Measurements from ENCODE around the gene THSD8. TPM values are rescaled to one million over a fixed set of nuclear protein-coding genes. Genes with fewer than 3 reads are reported as not detected.
A peak's percentile ranks its signal among the peaks of the same experiment; 100 is the strongest.

Gene THSD8
- total and polyA plus RNA-seq, 2 of the 8 experiments (the other 6 are each of a cell fraction or from before 2014, with no cell fraction given): 8.2 to 42.3 TPM

- peak overlapping the region; percentile 57; the same call in 1 of the 2 replicates for H2BK20ac ChIP-seq (ENCODE audit: low read length)
- H3K23ac ChIP-seq (ENCODE audit: insufficient read length): no peak overlapping the region
- H3K27me3 ChIP-seq (replicated peaks in 1 of 4; ENCODE audit: control insufficient read depth in 3 of 4, extremely low read depth in 1 of 4, insufficient read depth in 3 of 4, low read length in 3 of 4): peaks cover 0 to 18% (median 13%) of the 10 kb centered on the region in 4 experiments; a peak in 5 of 7 replicates
- WGBS, 2 experiments (ENCODE audit: extremely low coverage in 1 of 2, insufficient coverage in 1 of 2, insufficient read length in 1 of 2, insufficient replicate concordance in 2 of 2, low coverage in 1 of 2, low lambda C conversion rate in 2 of 2, missing lambda C conversion rate in 1 of 2): 76% methylated on average over 4 of the region's 4 CpGs; no CpG with 5 or more reads in 1 of the 2 experiments
- H3K36me3 ChIP-seq (ENCODE audit: control insufficient read depth in 2 of 4, insufficient read depth in 4 of 4, low read length in 3 of 4): no peaks in the 10 kb centered on the region
- DNase-seq (ENCODE audit: low read depth in 1 of 2, low spot score in 2 of 2) (no peak), FAIRE-seq (no peak)
- no peak overlapping the region for H2BK120ac ChIP-seq (replicated peaks; ENCODE audit: low read depth, low read length)
- H4K8ac ChIP-seq (ENCODE audit: extremely low read depth, insufficient read depth, low read length): no peak overlapping the region
- H3K56ac ChIP-seq (replicated peaks; ENCODE audit: insufficient read length, low read depth, low read length): peak overlapping the region; percentile 17
- ChIA-PET POLR2A (ENCODE audit: partially characterized antibody) (interaction anchor here (0.6 to 5.5 kb wide), 14 partner anchors 8 to 718 kb away, joined by 3 to 44 read pairs (median 4); partner anchors contain the start of genes GET3, HOOK2, RNASEH2A and TNPO2), CTCF (ENCODE audit: partially characterized antibody) (interaction anchor here (0.6 to 4.5 kb wide), 7 partner anchors 8 to 88 kb away, joined by 3 to 39 read pairs (median 9); partner anchors contain the start of genes PRDX2 and THSD8)
- H3K18ac ChIP-seq (ENCODE audit: extremely low read depth, low read length): peak overlapping the region; percentile 85; the same call in 1 of the 2 replicates
- H3K27ac ChIP-seq (ENCODE audit: low read depth, low read length): no peak overlapping the region
- no peak overlapping the region for H4K5ac ChIP-seq (ENCODE audit: insufficient read length, low read depth, low read length)
- no peak overlapping the region for H2BK12ac ChIP-seq (ENCODE audit: low read depth, low read length)
- no peak overlapping the region for H3K9ac ChIP-seq (replicated peaks in 1 of 4; ENCODE audit: extremely low read depth in 1 of 4, low read depth in 3 of 4, low read length in 3 of 4)
- peak overlapping the region; percentile 32 for H3K4ac ChIP-seq (replicated peaks; ENCODE audit: insufficient read length, low read depth, low read length)
- H3K4me1 ChIP-seq (replicated peaks in 1 of 4; ENCODE audit: control insufficient read depth in 3 of 4, insufficient read depth in 4 of 4, low read length in 3 of 4): peaks cover 16 to 40% (median 25%) of the 10 kb centered on the region in 4 experiments
- peaks cover 0 to 1% of the 10 kb centered on the region in 2 experiments for H4K20me1 ChIP-seq (replicated peaks in 1 of 2; ENCODE audit: control insufficient read depth in 1 of 2, insufficient read depth in 2 of 2, low read length in 2 of 2)
- no peaks in the 10 kb centered on the region; the same call in 1 of the 2 replicates for H3K79me1 ChIP-seq (ENCODE audit: low read depth, low read length)
- peak overlapping the region; percentile 48 for H4K91ac ChIP-seq (replicated peaks; ENCODE audit: insufficient read length, low read length)
- H3K9me3 ChIP-seq (ENCODE audit: insufficient read depth in 2 of 2, low read depth in 1 of 2, low read length in 1 of 2): no peaks in the 10 kb centered on the region
- no peak overlapping the region for H2AFZ ChIP-seq (ENCODE audit: low read length)
- H2AK5ac ChIP-seq (ENCODE audit: low read depth, low read length): no peak overlapping the region
- H3K79me2 ChIP-seq (ENCODE audit: control insufficient read depth in 1 of 2, insufficient read depth in 2 of 2, low read length in 2 of 2): no peaks in the 10 kb centered on the region
- peak overlapping the region; percentile 70 to 74 for H3K4me2 ChIP-seq (ENCODE audit: insufficient read depth in 1 of 2, low read depth in 2 of 2, low read length in 2 of 2)
- H3K23me2 ChIP-seq (ENCODE audit: low read depth, low read length): peaks cover 30% of the 10 kb centered on the region
- TF ChIP-seq BRCA1 (IDR thresholded peaks at IDR 0.05; ENCODE audit: low read depth, low read length) (no peak), CBX8 (IDR thresholded peaks at IDR 0.05; ENCODE audit: borderline replicate concordance, low read depth, low read length) (no peak), RAD21 (IDR thresholded peaks at IDR 0.05 in 1 of 2, conservative IDR thresholded peaks at IDR 0.05 in 1 of 2; ENCODE audit: low read depth in 2 of 2, low read length in 2 of 2) (no peak)
- no peak overlapping the region; the same call in 1 of the 2 replicates for H2BK15ac ChIP-seq (ENCODE audit: low read length)
- 0 out of 2 replicates have a peak overlapping the region, but pooled peaks have one; percentile 60 for H2BK5ac ChIP-seq (ENCODE audit: low read depth, low read length)
- no peak overlapping the region for H3K14ac ChIP-seq (ENCODE audit: insufficient read length)
- peak overlapping the region in 3 of 4 experiments; percentile 50 to 71 (median 56); a peak in 5 of 8 replicates for H3K4me3 ChIP-seq (ENCODE audit: extremely low read depth in 1 of 4, insufficient read depth in 2 of 4, low read depth in 3 of 4, low read length in 4 of 4)
Observed at GRCh38 chr19:12788042-12788681, 13.7 kb upstream of the THSD8 start.

All from H1 (cell line).